ENCODE measurements around the gene JUP.
A peak's percentile ranks its signal among the peaks of the same experiment; 100 is the strongest.

The JUP gene

GRCh38 chr17:41794540-41794975 is 8.0 kb upstream of the JUP start:
- Mint-ChIP-seq H3K4me1 (peaks cover 34% of the 10 kb centered on the region), H3K27ac (peak overlapping the region in 2 of 3 experiments; percentile 96 to 97), H3K4me3 (no peak overlapping the region), H3K36me3 (ENCODE audit: low read depth) (no peaks in the 10 kb centered on the region), H3K9me3 (no peaks in the 10 kb centered on the region), H3K27me3 (ENCODE audit: low read depth) (peaks cover 5% of the 10 kb centered on the region)
- no peak for TF ChIP-seq CTCF (IDR thresholded peaks at IDR 0.05; ENCODE audit: unreplicated experiment in 3 of 3)

GRCh38 chr17:41793784-41794539 is 7.5 kb upstream of the JUP start:
- Mint-ChIP-seq H3K9me3 (no peaks in the 10 kb centered on the region), H3K36me3 (ENCODE audit: low read depth) (no peaks in the 10 kb centered on the region), H3K4me3 (peak overlapping the region in 2 of 3 experiments; percentile 43 to 47), H3K4me1 (peaks cover 37% of the 10 kb centered on the region), H3K27me3 (ENCODE audit: low read depth) (peaks cover 4% of the 10 kb centered on the region), H3K27ac (peak overlapping the region; percentile 90 to 97 (median 96))
- no peak for TF ChIP-seq CTCF (IDR thresholded peaks at IDR 0.05; ENCODE audit: unreplicated experiment in 3 of 3)

GRCh38 chr17:41792845-41793783 is 6.6 kb upstream of the JUP start:
- Mint-ChIP-seq H3K27ac (peak overlapping the region; percentile 90 to 97 (median 96)), H3K36me3 (ENCODE audit: low read depth) (no peaks in the 10 kb centered on the region), H3K27me3 (ENCODE audit: low read depth) (peaks cover 4% of the 10 kb centered on the region), H3K9me3 (no peaks in the 10 kb centered on the region), H3K4me3 (peak overlapping the region; percentile 11 to 66 (median 51)), H3K4me1 (peaks cover 37% of the 10 kb centered on the region)
- TF ChIP-seq CTCF (IDR thresholded peaks at IDR 0.05; ENCODE audit: unreplicated experiment in 3 of 3) = no peak

- Mint-ChIP-seq H3K27me3 (ENCODE audit: low read depth) (peaks cover 4% of the 10 kb centered on the region), H3K9me3 (no peaks in the 10 kb centered on the region), H3K4me3 (peak overlapping the region; percentile 85 to 91 (median 89)), H3K4me1 (peaks cover 42% of the 10 kb centered on the region), H3K27ac (peak overlapping the region; percentile 22 to 87 (median 79)), H3K36me3 (ENCODE audit: low read depth) (peaks cover 3% of the 10 kb centered on the region)
- no peak for TF ChIP-seq CTCF (IDR thresholded peaks at IDR 0.05; ENCODE audit: unreplicated experiment in 3 of 3)
Observed at GRCh38 chr17:41787021-41787418, 509 bp upstream of the JUP start.

GRCh38 chr17:41785859-41786226 is 668 bp downstream of the JUP start:
- H3K27ac Mint-ChIP-seq = peak overlapping the region; percentile 91 to 95 (median 95)
- H3K27me3 Mint-ChIP-seq (ENCODE audit: low read depth) = peaks cover 4% of the 10 kb centered on the region
- H3K36me3 Mint-ChIP-seq (ENCODE audit: low read depth) = peaks cover 9% of the 10 kb centered on the region
- peak overlapping the region; percentile 85 to 97 (median 94) for H3K4me3 Mint-ChIP-seq
- H3K4me1 Mint-ChIP-seq = peaks cover 47% of the 10 kb centered on the region
- no peaks in the 10 kb centered on the region for H3K9me3 Mint-ChIP-seq
- no peak for TF ChIP-seq CTCF (IDR thresholded peaks at IDR 0.05; ENCODE audit: unreplicated experiment in 3 of 3)

Measured in nephron (organoid).